SJCRH30 (cell line): ENCODE results near the gene FKBP5. TPM values are rescaled to one million over a fixed set of nuclear protein-coding genes. Genes with fewer than 3 reads are reported as not detected.
A peak's percentile ranks its signal among the peaks of the same experiment; 100 is the strongest.
"Not testable (repeated sequence)": the region's sequence is repeated elsewhere in the genome, so short reads cannot be mapped to it uniquely, and the experiment has no call there.

Experiments used
- DNase-seq, 2 experiments: peaks; one replicate each; pipeline ENCODE4 v3.0.0-alpha.2; 2015 to 2020
- H3K27ac ChIP-seq: fragments of 250-450 bp; sonication (Bioruptor Pico); 2 replicates; pipeline ENCODE4 v1.5.1; 2020; ENCODE audit warnings: mild to moderate bottlenecking, moderate library complexity
- H3K27me3 ChIP-seq: fragments of 250-450 bp; sonication (Bioruptor Pico); 2 replicates; pipeline ENCODE4 v1.5.1; 2020; ENCODE audit warnings: mild to moderate bottlenecking, moderate library complexity
- H3K36me3 ChIP-seq: fragments of 250-450 bp; sonication (Bioruptor Pico); 2 replicates; pipeline ENCODE4 v1.5.1; 2020; ENCODE audit warnings: mild to moderate bottlenecking, moderate library complexity
- H3K4me1 ChIP-seq: fragments of 250-450 bp; sonication (Bioruptor Pico); 2 replicates; pipeline ENCODE4 v1.5.1; 2020; ENCODE audit warnings: mild to moderate bottlenecking, moderate library complexity
- H3K4me3 ChIP-seq: fragments of 250-450 bp; sonication (Bioruptor Pico); 2 replicates; pipeline ENCODE4 v1.5.1; 2020; ENCODE audit warnings: mild to moderate bottlenecking, moderate library complexity
- H3K9me3 ChIP-seq: fragments of 250-450 bp; sonication (Bioruptor Pico); replicated peaks from 2 replicates; pipeline ENCODE4 v1.5.1; 2020; ENCODE audit warnings: mild to moderate bottlenecking, moderate library complexity
- total RNA-seq: library from RNA; depleted of rRNA; stranded (reverse); fragments of >200 nt; shearing (Covaris generic); gene quantifications from 2 replicates; pipeline ENCODE4 v1.2.3, GENCODE V29; 2014; rRNA removed

Gene FKBP5
- not detected in 2 replicates for total RNA-seq

- Histone ChIP-seq H3K27me3 (no peaks in the 10 kb centered on the region), H3K27ac (no peak within 1 kb of the TSS), H3K4me1 (no peaks in the 10 kb centered on the region), H3K9me3 (no peaks in the 10 kb centered on the region), H3K36me3 (no peaks in the 10 kb centered on the region), H3K4me3 (no peak within 1 kb of the TSS)
- no peak for DNase-seq
These were observed at the start of gene FKBP5 for GRCh38 chr6:35688605-35689322. FKBP5 (minus strand) TSS chr6:35688915; CDS start chr6:35642824, 46,091 bp downstream.

GRCh38 chr6:35737413-35738211 is 48.9 kb upstream of the FKBP5 start:
- no peaks in the 10 kb centered on the region for H3K36me3 ChIP-seq
- H3K27ac ChIP-seq = no peak overlapping the region
- peaks cover 3% of the 10 kb centered on the region; the same call in 1 of the 2 replicates for H3K27me3 ChIP-seq
- H3K9me3 ChIP-seq = no peaks in the 10 kb centered on the region
- H3K4me3 ChIP-seq = no peak overlapping the region
- peak in 1 of 2 experiments; percentile 62 for DNase-seq
- peaks cover 5% of the 10 kb centered on the region for H3K4me1 ChIP-seq

- no peak within 1 kb of the TSS for H3K27ac ChIP-seq
- peaks cover 3% of the 10 kb centered on the region; the same call in 1 of the 2 replicates for H3K27me3 ChIP-seq
- H3K4me1 ChIP-seq = peaks cover 9% of the 10 kb centered on the region
- H3K9me3 ChIP-seq = no peaks in the 10 kb centered on the region
- no peaks in the 10 kb centered on the region for H3K36me3 ChIP-seq
- H3K4me3 ChIP-seq = no peak within 1 kb of the TSS
- DNase-seq = no peak
These were observed 48.3 kb upstream of the FKBP5 start, which contains the start of gene ARMC12 for GRCh38 chr6:35736982-35737412. ARMC12 (plus strand) TSS chr6:35737032; CDS start chr6:35737109, 77 bp downstream.

- peak; percentile 48 to 81 for DNase-seq
- no peaks in the 10 kb centered on the region for H3K36me3 ChIP-seq
- H3K27ac ChIP-seq = no peak overlapping the region
- no peaks in the 10 kb centered on the region for H3K9me3 ChIP-seq
- peaks cover 3% of the 10 kb centered on the region; the same call in 1 of the 2 replicates for H3K27me3 ChIP-seq
- no peak overlapping the region for H3K4me3 ChIP-seq
- peaks cover 9% of the 10 kb centered on the region for H3K4me1 ChIP-seq
These were observed 47.7 kb upstream of the FKBP5 start for GRCh38 chr6:35736253-35736894.

- no peak for DNase-seq
- H3K27ac ChIP-seq = no peak overlapping the region
- peaks cover 9% of the 10 kb centered on the region for H3K4me1 ChIP-seq
- peaks cover 3% of the 10 kb centered on the region; the same call in 1 of the 2 replicates for H3K27me3 ChIP-seq
- no peaks in the 10 kb centered on the region for H3K36me3 ChIP-seq
- H3K4me3 ChIP-seq = no peak overlapping the region
- no peaks in the 10 kb centered on the region for H3K9me3 ChIP-seq
These were observed 46.7 kb upstream of the FKBP5 start for GRCh38 chr6:35735452-35735851.

- H3K4me3 ChIP-seq, H3K36me3 ChIP-seq, H3K27me3 ChIP-seq, H3K27ac ChIP-seq, H3K9me3 ChIP-seq, DNase-seq, H3K4me1 ChIP-seq: not testable (repeated sequence)
These were observed 45.6 kb upstream of the FKBP5 start for GRCh38 chr6:35734319-35734718.

GRCh38 chr6:35733633-35734032 is 44.9 kb upstream of the FKBP5 start:
- H3K9me3 ChIP-seq = no peaks in the 10 kb centered on the region

GRCh38 chr6:35731736-35732532 is 43.2 kb upstream of the FKBP5 start:
- Histone ChIP-seq H3K36me3 (no peaks in the 10 kb centered on the region), H3K27ac (peak overlapping the region; percentile 69)
- DNase-seq = peak; percentile 81 to 82

More at GRCh38 chr6:35733633-35734032, 44.9 kb upstream of the FKBP5 start:
- H3K27me3 ChIP-seq = no peaks in the 10 kb centered on the region; the same call in 1 of the 2 replicates
- H3K36me3 ChIP-seq = no peaks in the 10 kb centered on the region
- H3K4me1 ChIP-seq = peaks cover 11% of the 10 kb centered on the region
- no peak overlapping the region for H3K4me3 ChIP-seq
- no peak overlapping the region for H3K27ac ChIP-seq
- DNase-seq = no peak

GRCh38 chr6:35731414-35731735 is 42.7 kb upstream of the FKBP5 start:
- Histone ChIP-seq H3K4me1 (peaks cover 26% of the 10 kb centered on the region), H3K27ac (peak overlapping the region; percentile 69), H3K9me3 (no peaks in the 10 kb centered on the region), H3K4me3 (peak overlapping the region; percentile 67), H3K36me3 (no peaks in the 10 kb centered on the region), H3K27me3 (peaks cover 4% of the 10 kb centered on the region; the same call in 1 of the 2 replicates)
- peak; percentile 85 to 88 for DNase-seq

More at GRCh38 chr6:35731736-35732532, 43.2 kb upstream of the FKBP5 start:
- peaks cover 20% of the 10 kb centered on the region for H3K4me1 ChIP-seq
- H3K9me3 ChIP-seq = no peaks in the 10 kb centered on the region
- H3K27me3 ChIP-seq = no peaks in the 10 kb centered on the region; the same call in 1 of the 2 replicates
- H3K4me3 ChIP-seq = peak overlapping the region; percentile 67

- peaks cover 27% of the 10 kb centered on the region for H3K4me1 ChIP-seq
- H3K27me3 ChIP-seq = peaks cover 4% of the 10 kb centered on the region; the same call in 1 of the 2 replicates
- H3K4me3 ChIP-seq = peak overlapping the region; percentile 67
- no peak overlapping the region for H3K27ac ChIP-seq
- no peaks in the 10 kb centered on the region for H3K36me3 ChIP-seq
- DNase-seq = no peak
- no peaks in the 10 kb centered on the region for H3K9me3 ChIP-seq
These were observed 42.2 kb upstream of the FKBP5 start for GRCh38 chr6:35730745-35731413.

- Histone ChIP-seq H3K27ac (no peak overlapping the region), H3K4me1 (peaks cover 27% of the 10 kb centered on the region), H3K9me3 (no peaks in the 10 kb centered on the region), H3K27me3 (peaks cover 4% of the 10 kb centered on the region; the same call in 1 of the 2 replicates), H3K36me3 (no peaks in the 10 kb centered on the region), H3K4me3 (no peak overlapping the region)
- no peak for DNase-seq
These were observed 41.0 kb upstream of the FKBP5 start for GRCh38 chr6:35729722-35730121.

GRCh38 chr6:35728683-35729678 is 40.3 kb upstream of the FKBP5 start:
- Histone ChIP-seq H3K27me3 (peaks cover 4% of the 10 kb centered on the region; the same call in 1 of the 2 replicates), H3K9me3 (no peaks in the 10 kb centered on the region), H3K4me1 (peaks cover 27% of the 10 kb centered on the region), H3K27ac (no peak overlapping the region), H3K36me3 (no peaks in the 10 kb centered on the region), H3K4me3 (peak overlapping the region; percentile 63; the same call in 1 of the 2 replicates)
- DNase-seq = no peak
